HepG2 (cell line): Measurements from ENCODE around the gene MXRA7. TPM values are rescaled to one million over a fixed set of nuclear protein-coding genes. Genes with fewer than 3 reads are reported as not detected.
A peak's percentile ranks its signal among the peaks of the same experiment; 100 is the strongest.

ENCODE experiments used
- ADNP ChIP-seq: sonication (generic); formaldehyde crosslinking; IDR thresholded peaks from 2 replicates; pipeline ENCODE4 v1.4.0; 2020; ENCODE audit warnings: missing genetic modification reagents
- BRD4 ChIP-seq: sonication (generic); formaldehyde crosslinking; IDR thresholded peaks from 2 replicates; pipeline ENCODE4 v1.4.0; 2020; ENCODE audit warnings: missing genetic modification reagents
- CBFB ChIP-seq: sonication (generic); formaldehyde crosslinking; IDR thresholded peaks from 2 replicates; pipeline ENCODE4 v1.4.0; 2020; ENCODE audit warnings: missing genetic modification reagents
- HDAC1 ChIP-seq: sonication (generic); formaldehyde crosslinking; IDR thresholded peaks from 2 replicates; pipeline ENCODE4 v1.5.1; 2020; ENCODE audit warnings: mild to moderate bottlenecking, missing genetic modification reagents
- HNRNPL ChIP-seq: fragments of 200-400 bp; formaldehyde crosslinking; IDR thresholded peaks from 2 replicates; pipeline ENCODE4 v1.6.1; 2017; ENCODE audit warnings: mild to moderate bottlenecking, low read depth, low read length
- KDM5B ChIP-seq: sonication (generic); formaldehyde crosslinking; IDR thresholded peaks from 2 replicates; pipeline ENCODE4 v1.4.0; 2020; ENCODE audit warnings: missing genetic modification reagents, mild to moderate bottlenecking, borderline replicate concordance
- ZBTB42 ChIP-seq: sonication (generic); formaldehyde crosslinking; IDR thresholded peaks from 2 replicates; pipeline ENCODE4 v1.5.0; 2020; ENCODE audit warnings: mild to moderate bottlenecking, missing genetic modification reagents
- ZNF143 ChIP-seq: sonication (generic); formaldehyde crosslinking; IDR thresholded peaks from 2 replicates; pipeline ENCODE4 v1.4.0; 2020; ENCODE audit warnings: missing genetic modification reagents
- ZNF207 ChIP-seq: fragments of 450-650 bp; IDR thresholded peaks from 2 replicates; pipeline ENCODE4 v1.6.1; 2016; ENCODE audit warnings: antibody characterized with exemption, borderline replicate concordance
- ZNF225 ChIP-seq: sonication (generic); formaldehyde crosslinking; IDR thresholded peaks from 2 replicates; pipeline ENCODE4 v1.4.0; 2020; ENCODE audit warnings: mild to moderate bottlenecking, missing genetic modification reagents
- ZNF337 ChIP-seq: sonication (generic); formaldehyde crosslinking; IDR thresholded peaks from 2 replicates; pipeline ENCODE4 v1.5.1; 2020; ENCODE audit warnings: missing genetic modification reagents, low read depth, mild to moderate bottlenecking, borderline replicate concordance
- ZNF460 ChIP-seq: sonication (generic); formaldehyde crosslinking; IDR thresholded peaks from 2 replicates; pipeline ENCODE4 v1.5.1; 2020; ENCODE audit warnings: missing genetic modification reagents, mild to moderate bottlenecking, borderline replicate concordance
- ZNF552 ChIP-seq: sonication (generic); formaldehyde crosslinking; IDR thresholded peaks from 2 replicates; pipeline ENCODE4 v1.9.0; 2022; ENCODE audit warnings: missing genetic modification reagents, mild to moderate bottlenecking, borderline replicate concordance
- ZNF678 ChIP-seq: sonication (generic); formaldehyde crosslinking; IDR thresholded peaks from 2 replicates; pipeline ENCODE4 v1.4.0; 2020; ENCODE audit warnings: mild to moderate bottlenecking, missing genetic modification reagents
- ZNF746 ChIP-seq: sonication (generic); formaldehyde crosslinking; IDR thresholded peaks from 2 replicates; pipeline ENCODE4 v1.8.0; 2022; ENCODE audit warnings: mild to moderate bottlenecking, missing genetic modification reagents
- ZNF841 ChIP-seq: sonication (generic); formaldehyde crosslinking; IDR thresholded peaks from 2 replicates; pipeline ENCODE4 v1.8.1; 2023; ENCODE audit warnings: missing genetic modification reagents, borderline replicate concordance
- polyA plus RNA-seq, 8 experiments: library from polyadenylated mRNA; depleted of rRNA in 3 of 8; stranded (reverse) in 7 of 8; unstranded in 1 of 8; fragments of >200 nt; fragmentation: Illumina TruSeq in 4 of 8; extraction: Trizol in 4 of 8; gene quantifications; 2 replicates each; pipeline versions ENCODE4 v1.2.1 to v1.2.3, GENCODE V29; 2011 to 2016; ENCODE audit warnings: low read depth in 4 of 8, missing spikeins in 1 of 8, mixed read lengths in 1 of 8; ENCODE audit not compliant: insufficient read depth in 1 of 8
- total RNA-seq, 5 experiments: library from RNA; depleted of rRNA; stranded (reverse); fragments of >200 nt; fragmentation: Illumina TruSeq; extraction: Trizol; gene quantifications; 2 replicates each; pipeline ENCODE4 v1.2.3, GENCODE V29; 2016; ENCODE audit warnings: low read depth in 1 of 5
- TF ChIP-seq, protein P1 (sequence below): sonication (generic); formaldehyde crosslinking; conservative IDR thresholded peaks from 2 replicates; pipeline ENCODE4 v1.4.0; 2020; ENCODE audit warnings: mild to moderate bottlenecking, missing genetic modification reagents, moderate library complexity
- TF ChIP-seq, protein P2 (sequence below): sonication (generic); formaldehyde crosslinking; IDR thresholded peaks from 2 replicates; pipeline ENCODE4 v1.4.0; 2020; ENCODE audit warnings: low read depth, mild to moderate bottlenecking, missing genetic modification reagents
- TF ChIP-seq, protein P3 (sequence below): sonication (generic); formaldehyde crosslinking; IDR thresholded peaks from 2 replicates; pipeline ENCODE4 v1.4.0; 2020; ENCODE audit warnings: mild to moderate bottlenecking, missing genetic modification reagents
- TF ChIP-seq, protein P4 (sequence below): sonication (generic); formaldehyde crosslinking; IDR thresholded peaks from 2 replicates; pipeline ENCODE4 v1.4.0; 2020; ENCODE audit warnings: missing genetic modification reagents, borderline replicate concordance

MXRA7 gene
- total and polyA plus RNA-seq, 2 of the 13 experiments (the other 11 are each of a cell fraction or from before 2014, with no cell fraction given) = 44.8 to 112 TPM

DNA sequence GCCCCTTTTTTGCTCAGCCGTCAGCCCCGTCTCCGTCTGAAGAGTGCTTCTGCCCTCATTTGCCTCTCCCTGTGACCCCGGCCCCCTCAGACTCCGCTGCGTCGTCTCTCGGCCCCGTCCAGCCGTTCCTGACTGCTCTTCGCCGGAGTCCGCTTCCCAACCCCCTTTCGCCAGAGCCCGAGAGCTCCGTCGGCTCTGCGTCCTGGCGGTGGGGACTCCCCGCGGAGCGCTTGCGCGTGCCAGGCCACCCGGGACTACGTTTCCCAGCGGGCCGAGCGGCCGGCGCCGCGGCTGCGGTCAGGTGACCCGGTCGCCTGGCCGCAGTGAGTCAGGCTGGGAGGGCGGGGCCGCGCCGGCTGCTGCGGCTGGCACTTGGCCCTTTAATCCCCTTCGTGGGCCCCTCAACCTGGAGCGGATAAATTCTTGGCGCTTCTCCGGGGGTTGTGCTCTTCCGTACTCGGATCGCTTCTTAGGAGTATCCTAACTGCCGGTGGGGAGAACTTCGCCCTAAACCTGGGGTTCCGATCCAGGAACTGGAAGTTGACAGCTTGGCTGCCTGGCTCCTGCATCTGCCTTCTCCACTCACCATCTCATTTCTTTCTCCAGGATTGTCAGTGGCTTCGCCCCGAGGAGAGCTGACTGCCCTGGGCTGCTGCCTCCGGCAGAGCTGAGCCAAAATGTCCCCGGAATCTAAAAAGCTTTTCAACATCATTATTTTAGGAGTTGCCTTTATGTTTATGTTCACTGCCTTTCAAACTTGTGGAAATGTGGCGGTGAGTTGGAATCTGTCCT is 27.1 kb upstream of the MXRA7 start, which contains the start of gene MFSD11 (continued):
- TF ChIP-seq, protein P1, sequence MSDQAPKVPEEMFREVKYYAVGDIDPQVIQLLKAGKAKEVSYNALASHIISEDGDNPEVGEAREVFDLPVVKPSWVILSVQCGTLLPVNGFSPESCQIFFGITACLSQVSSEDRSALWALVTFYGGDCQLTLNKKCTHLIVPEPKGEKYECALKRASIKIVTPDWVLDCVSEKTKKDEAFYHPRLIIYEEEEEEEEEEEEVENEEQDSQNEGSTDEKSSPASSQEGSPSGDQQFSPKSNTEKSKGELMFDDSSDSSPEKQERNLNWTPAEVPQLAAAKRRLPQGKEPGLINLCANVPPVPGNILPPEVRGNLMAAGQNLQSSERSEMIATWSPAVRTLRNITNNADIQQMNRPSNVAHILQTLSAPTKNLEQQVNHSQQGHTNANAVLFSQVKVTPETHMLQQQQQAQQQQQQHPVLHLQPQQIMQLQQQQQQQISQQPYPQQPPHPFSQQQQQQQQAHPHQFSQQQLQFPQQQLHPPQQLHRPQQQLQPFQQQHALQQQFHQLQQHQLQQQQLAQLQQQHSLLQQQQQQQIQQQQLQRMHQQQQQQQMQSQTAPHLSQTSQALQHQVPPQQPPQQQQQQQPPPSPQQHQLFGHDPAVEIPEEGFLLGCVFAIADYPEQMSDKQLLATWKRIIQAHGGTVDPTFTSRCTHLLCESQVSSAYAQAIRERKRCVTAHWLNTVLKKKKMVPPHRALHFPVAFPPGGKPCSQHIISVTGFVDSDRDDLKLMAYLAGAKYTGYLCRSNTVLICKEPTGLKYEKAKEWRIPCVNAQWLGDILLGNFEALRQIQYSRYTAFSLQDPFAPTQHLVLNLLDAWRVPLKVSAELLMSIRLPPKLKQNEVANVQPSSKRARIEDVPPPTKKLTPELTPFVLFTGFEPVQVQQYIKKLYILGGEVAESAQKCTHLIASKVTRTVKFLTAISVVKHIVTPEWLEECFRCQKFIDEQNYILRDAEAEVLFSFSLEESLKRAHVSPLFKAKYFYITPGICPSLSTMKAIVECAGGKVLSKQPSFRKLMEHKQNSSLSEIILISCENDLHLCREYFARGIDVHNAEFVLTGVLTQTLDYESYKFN (CRISPR knock-in tag) = peak; percentile 76; the same call in 1 of the 2 replicates
- TF ChIP-seq CBFB (CRISPR knock-in tag) (peak; percentile 45; the same call in 1 of the 2 replicates), HDAC1 (CRISPR knock-in tag) (peak; percentile 94), ZNF460 (CRISPR knock-in tag) (no peak), ZNF337 (no peak), ZNF746 (CRISPR knock-in tag) (no peak), KDM5B (CRISPR knock-in tag) (peak; percentile 54; the same call in 1 of the 2 replicates), ZNF552 (0 out of 2 replicates have a peak, but pooled peaks have one; percentile 32), ADNP (no peak), ZBTB42 (no peak), ZNF841 (CRISPR knock-in tag) (no peak), ZNF143 (CRISPR knock-in tag) (peak; percentile 95), ZNF225 (CRISPR knock-in tag) (peak; percentile 59; the same call in 1 of the 2 replicates), HNRNPL (0 out of 2 replicates have a peak, but pooled peaks have one; percentile 13), ZNF678 (CRISPR knock-in tag) (no peak; the same call in 1 of the 2 replicates), ZNF207 (no peak), BRD4 (no peak)
- TF ChIP-seq, protein P2, sequence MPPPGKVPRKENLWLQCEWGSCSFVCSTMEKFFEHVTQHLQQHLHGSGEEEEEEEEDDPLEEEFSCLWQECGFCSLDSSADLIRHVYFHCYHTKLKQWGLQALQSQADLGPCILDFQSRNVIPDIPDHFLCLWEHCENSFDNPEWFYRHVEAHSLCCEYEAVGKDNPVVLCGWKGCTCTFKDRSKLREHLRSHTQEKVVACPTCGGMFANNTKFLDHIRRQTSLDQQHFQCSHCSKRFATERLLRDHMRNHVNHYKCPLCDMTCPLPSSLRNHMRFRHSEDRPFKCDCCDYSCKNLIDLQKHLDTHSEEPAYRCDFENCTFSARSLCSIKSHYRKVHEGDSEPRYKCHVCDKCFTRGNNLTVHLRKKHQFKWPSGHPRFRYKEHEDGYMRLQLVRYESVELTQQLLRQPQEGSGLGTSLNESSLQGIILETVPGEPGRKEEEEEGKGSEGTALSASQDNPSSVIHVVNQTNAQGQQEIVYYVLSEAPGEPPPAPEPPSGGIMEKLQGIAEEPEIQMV = peak; percentile 26; the same call in 1 of the 2 replicates
- TF ChIP-seq, protein P3, sequence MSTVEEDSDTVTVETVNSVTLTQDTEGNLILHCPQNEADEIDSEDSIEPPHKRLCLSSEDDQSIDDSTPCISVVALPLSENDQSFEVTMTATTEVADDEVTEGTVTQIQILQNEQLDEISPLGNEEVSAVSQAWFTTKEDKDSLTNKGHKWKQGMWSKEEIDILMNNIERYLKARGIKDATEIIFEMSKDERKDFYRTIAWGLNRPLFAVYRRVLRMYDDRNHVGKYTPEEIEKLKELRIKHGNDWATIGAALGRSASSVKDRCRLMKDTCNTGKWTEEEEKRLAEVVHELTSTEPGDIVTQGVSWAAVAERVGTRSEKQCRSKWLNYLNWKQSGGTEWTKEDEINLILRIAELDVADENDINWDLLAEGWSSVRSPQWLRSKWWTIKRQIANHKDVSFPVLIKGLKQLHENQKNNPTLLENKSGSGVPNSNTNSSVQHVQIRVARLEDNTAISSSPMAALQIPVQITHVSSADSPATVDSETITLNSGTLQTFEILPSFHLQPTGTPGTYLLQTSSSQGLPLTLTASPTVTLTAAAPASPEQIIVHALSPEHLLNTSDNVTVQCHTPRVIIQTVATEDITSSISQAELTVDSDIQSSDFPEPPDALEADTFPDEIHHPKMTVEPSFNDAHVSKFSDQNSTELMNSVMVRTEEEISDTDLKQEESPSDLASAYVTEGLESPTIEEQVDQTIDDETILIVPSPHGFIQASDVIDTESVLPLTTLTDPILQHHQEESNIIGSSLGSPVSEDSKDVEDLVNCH (CRISPR knock-in tag) = 0 out of 2 replicates have a peak, but pooled peaks have one; percentile 29
- TF ChIP-seq, protein P4, sequence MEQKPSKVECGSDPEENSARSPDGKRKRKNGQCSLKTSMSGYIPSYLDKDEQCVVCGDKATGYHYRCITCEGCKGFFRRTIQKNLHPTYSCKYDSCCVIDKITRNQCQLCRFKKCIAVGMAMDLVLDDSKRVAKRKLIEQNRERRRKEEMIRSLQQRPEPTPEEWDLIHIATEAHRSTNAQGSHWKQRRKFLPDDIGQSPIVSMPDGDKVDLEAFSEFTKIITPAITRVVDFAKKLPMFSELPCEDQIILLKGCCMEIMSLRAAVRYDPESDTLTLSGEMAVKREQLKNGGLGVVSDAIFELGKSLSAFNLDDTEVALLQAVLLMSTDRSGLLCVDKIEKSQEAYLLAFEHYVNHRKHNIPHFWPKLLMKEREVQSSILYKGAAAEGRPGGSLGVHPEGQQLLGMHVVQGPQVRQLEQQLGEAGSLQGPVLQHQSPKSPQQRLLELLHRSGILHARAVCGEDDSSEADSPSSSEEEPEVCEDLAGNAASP (CRISPR knock-in tag) = peak; percentile 51; the same call in 1 of the 2 replicates
